ENCODE results near the gene SLC49A3. TPM values are rescaled to one million over a fixed set of nuclear protein-coding genes. Genes with fewer than 3 reads are reported as not detected.
"Not testable (repeated sequence)": the region's sequence is repeated elsewhere in the genome, so short reads cannot be mapped to it uniquely, and the experiment has no call there.

Gene SLC49A3
- 10 to 100 TPM in 1 of 2 donors, 1 to 10 TPM in 1; 10.0 to 12.0 TPM for total RNA-seq

- H3K36me3 ChIP-seq = no peaks in the 10 kb centered on the region
- peaks cover 0 to 38% of the 10 kb centered on the region in 2 donors for H3K4me1 ChIP-seq
- no peaks in the 10 kb centered on the region for H3K27me3 ChIP-seq
- peak within 1 kb of the TSS; percentile 80 to 84 for H3K27ac ChIP-seq
- TF ChIP-seq CTCF (IDR thresholded peaks at IDR 0.05) = no peak
- H3K9me3 ChIP-seq = no peaks in the 10 kb centered on the region
- no peak for DNase-seq (ENCODE audit: low spot score)
- H3K4me3 ChIP-seq = peak within 1 kb of the TSS; percentile 43 to 58
Measured at GRCh38 chr4:688854-689681, at the start of gene SLC49A3. Gene SLC49A3, minus strand, starts transcription at chr4:689151. Its CDS starts 24 bp downstream, at chr4:689127.

- not testable (repeated sequence) for DNase-seq (ENCODE audit: low spot score); H3K4me1 ChIP-seq; H3K4me3 ChIP-seq; H3K27ac ChIP-seq; H3K27me3 ChIP-seq; H3K9me3 ChIP-seq
- peaks cover 70% of the 10 kb centered on the region for H3K36me3 ChIP-seq
Measured at GRCh38 chr4:736561-736960, 47.6 kb upstream of the SLC49A3 start.

GRCh38 chr4:735583-735982 is 46.6 kb upstream of the SLC49A3 start:
- Histone ChIP-seq H3K9me3 (no peaks in the 10 kb centered on the region), H3K4me1 (no peaks in the 10 kb centered on the region), H3K27me3 (no peaks in the 10 kb centered on the region), H3K27ac (no peak overlapping the region), H3K36me3 (peaks cover 70% of the 10 kb centered on the region), H3K4me3 (no peak overlapping the region)
- DNase-seq (ENCODE audit: low spot score) = no peak
- TF ChIP-seq CTCF (IDR thresholded peaks at IDR 0.05) = no peak

GRCh38 chr4:734951-735350 is 46.0 kb upstream of the SLC49A3 start:
- DNase-seq (ENCODE audit: low spot score) = no peak
- Histone ChIP-seq H3K9me3 (no peaks in the 10 kb centered on the region), H3K36me3 (peaks cover 67% of the 10 kb centered on the region), H3K4me3 (no peak overlapping the region), H3K27me3 (no peaks in the 10 kb centered on the region), H3K27ac (no peak overlapping the region), H3K4me1 (no peaks in the 10 kb centered on the region)
- TF ChIP-seq CTCF (IDR thresholded peaks at IDR 0.05) = no peak

- TF ChIP-seq CTCF (IDR thresholded peaks at IDR 0.05) = no peak
- peaks cover 66% of the 10 kb centered on the region for H3K36me3 ChIP-seq
- H3K4me3 ChIP-seq = no peak overlapping the region
- H3K4me1 ChIP-seq = no peaks in the 10 kb centered on the region
- no peaks in the 10 kb centered on the region for H3K27me3 ChIP-seq
- H3K9me3 ChIP-seq = no peaks in the 10 kb centered on the region
- H3K27ac ChIP-seq = no peak overlapping the region
- DNase-seq (ENCODE audit: low spot score) = no peak
Measured at GRCh38 chr4:734075-734474, 45.1 kb upstream of the SLC49A3 start.

- H3K4me1 ChIP-seq = no peaks in the 10 kb centered on the region
Measured at GRCh38 chr4:733631-733980, 44.7 kb upstream of the SLC49A3 start.

More at GRCh38 chr4:733631-733980, 44.7 kb upstream of the SLC49A3 start:
- DNase-seq (ENCODE audit: low spot score) = no peak
- H3K4me3 ChIP-seq = no peak overlapping the region
- no peaks in the 10 kb centered on the region for H3K9me3 ChIP-seq
- TF ChIP-seq CTCF (IDR thresholded peaks at IDR 0.05) = no peak
- no peaks in the 10 kb centered on the region for H3K27me3 ChIP-seq
- H3K27ac ChIP-seq = no peak overlapping the region
- H3K36me3 ChIP-seq = peaks cover 66% of the 10 kb centered on the region

Data from right atrium auricular region (tissue), 2 donors.